GM23338 (cell line): ENCODE data around the gene TENM4. TPM values are rescaled to one million over a fixed set of nuclear protein-coding genes. Genes with fewer than 3 reads are reported as not detected.

Experiments used
- ATAC-seq: fragments of 200-7000 bp; cut with Tn5 transposase; 3 replicates; pipeline ENCODE4 v1.9.1; 2020
- DNase-seq: peaks from one replicate; pipeline ENCODE4 v3.0.0-alpha.2; 2015; ENCODE audit warnings: low spot score
- H2AFZ ChIP-seq: fragments of 200-600 bp; sonication (generic); 2 replicates; pipeline ENCODE4 v1.8.0; 2016; ENCODE audit warnings: antibody characterized with exemption, mild to moderate bottlenecking, moderate library complexity
- H3F3A ChIP-seq: fragments of 200-600 bp; sonication (generic); replicated peaks from 2 replicates; pipeline ENCODE4 v1.8.0; 2017; ENCODE audit warnings: antibody characterized with exemption, mixed run types, low read depth
- H3K27ac ChIP-seq: fragments of 200-600 bp; sonication (generic); 2 replicates; pipeline ENCODE4 v1.6.1; 2016; ENCODE audit warnings: low read depth
- H3K27me3 ChIP-seq: fragments of 200-600 bp; sonication (generic); 2 replicates; pipeline ENCODE4 v1.8.0; 2016; ENCODE audit warnings: mild to moderate bottlenecking, mixed run types, moderate library complexity; ENCODE audit not compliant: insufficient read depth
- H3K36me3 ChIP-seq: fragments of 200-600 bp; sonication (generic); 2 replicates; pipeline ENCODE4 v1.8.0; 2016; ENCODE audit warnings: mild to moderate bottlenecking; ENCODE audit not compliant: insufficient read depth
- H3K4me1 ChIP-seq: fragments of 200-600 bp; sonication (generic); 2 replicates; pipeline ENCODE4 v1.8.0; 2016; ENCODE audit warnings: mild to moderate bottlenecking, moderate library complexity; ENCODE audit not compliant: insufficient read depth
- H3K4me2 ChIP-seq: fragments of 200-600 bp; sonication (generic); 2 replicates; pipeline ENCODE4 v1.7.1; 2017; ENCODE audit warnings: mixed run types
- H3K4me3 ChIP-seq: fragments of 200-600 bp; sonication (generic); 2 replicates; pipeline ENCODE4 v1.6.1; 2016; ENCODE audit warnings: mixed run types
- H3K79me2 ChIP-seq: fragments of 200-600 bp; sonication (generic); replicated peaks from 2 replicates; pipeline ENCODE4 v1.8.0; 2017; ENCODE audit warnings: mild to moderate bottlenecking; ENCODE audit not compliant: insufficient read depth
- H3K9me2 ChIP-seq: fragments of 200-600 bp; sonication (generic); 2 replicates; pipeline ENCODE4 v1.8.0; 2017; ENCODE audit not compliant: insufficient read depth
- H4K20me1 ChIP-seq: fragments of 200-600 bp; sonication (generic); replicated peaks from 2 replicates; pipeline ENCODE4 v1.8.0; 2017; ENCODE audit warnings: mild to moderate bottlenecking; ENCODE audit not compliant: insufficient read depth
- H3K27ac Mint-ChIP-seq: 2 replicates; pipeline ENCODE4 v1.8.0; 2020; ENCODE audit warnings: inconsistent platforms, mild to moderate bottlenecking, moderate library complexity, mixed read lengths
- H3K27me3 Mint-ChIP-seq: 3 replicates; pipeline ENCODE4 v1.8.0; 2022; ENCODE audit warnings: low read depth, mild to moderate bottlenecking, moderate library complexity, mixed read lengths, inconsistent platforms; ENCODE audit not compliant: insufficient read depth, poor library complexity
- H3K36me3 Mint-ChIP-seq: 3 replicates; pipeline ENCODE4 v1.8.0; 2021; ENCODE audit warnings: low read depth, mild to moderate bottlenecking, inconsistent platforms, moderate library complexity, mixed read lengths
- H3K4me1 Mint-ChIP-seq: 3 replicates; pipeline ENCODE4 v1.8.0; 2020; ENCODE audit warnings: mild to moderate bottlenecking, inconsistent platforms, mixed read lengths
- H3K4me3 Mint-ChIP-seq: 3 replicates; pipeline ENCODE4 v1.8.0; 2021; ENCODE audit warnings: moderate library complexity, mild to moderate bottlenecking, inconsistent platforms, mixed read lengths
- H3K9me3 Mint-ChIP-seq: 3 replicates; pipeline ENCODE4 v1.8.0; 2020; ENCODE audit warnings: moderate library complexity, mild to moderate bottlenecking, inconsistent platforms, mixed read lengths
- CREB1 ChIP-seq: fragments of 250-450 bp; sonication (Bioruptor Pico); IDR thresholded peaks from 2 replicates; pipeline ENCODE4 v1.5.0; 2020; ENCODE audit warnings: low read depth, mild to moderate bottlenecking, moderate library complexity
- CTCF ChIP-seq, 2 experiments: fragments of 200-600 bp in 1 of 2; sonication (generic) in 1 of 2; conservative IDR thresholded peaks; 2 replicates each; pipeline versions ENCODE4 v1.5.1 to v1.6.1; 2016 to 2017; ENCODE audit warnings: antibody characterized with exemption in 2 of 2, low read depth in 2 of 2, mild to moderate bottlenecking in 2 of 2, moderate library complexity in 1 of 2
- ETS1 ChIP-seq: IDR thresholded peaks from 2 replicates; pipeline ENCODE4 v1.6.1; 2016; ENCODE audit warnings: antibody characterized with exemption
- EZH2 ChIP-seq: fragments of 200-600 bp; sonication (generic); IDR thresholded peaks from one replicate; pipeline ENCODE4 v1.8.0; 2017; ENCODE audit warnings: antibody characterized with exemption, mild to moderate bottlenecking, low read depth; ENCODE audit not compliant: unreplicated experiment
- EZH2phosphoT487 ChIP-seq: fragments of 200-600 bp; sonication (generic); IDR thresholded peaks from one replicate; pipeline ENCODE4 v1.8.1; 2018; ENCODE audit warnings: antibody characterized with exemption; ENCODE audit not compliant: unreplicated experiment
- JUNB ChIP-seq: IDR thresholded peaks from one replicate; pipeline ENCODE4 v1.6.1; 2016; ENCODE audit warnings: antibody characterized with exemption; ENCODE audit not compliant: unreplicated experiment
- NANOG ChIP-seq: IDR thresholded peaks from 2 replicates; pipeline ENCODE4 v1.6.1; 2016; ENCODE audit warnings: antibody characterized with exemption, borderline replicate concordance
- POLR2AphosphoS5 ChIP-seq: IDR thresholded peaks from 2 replicates; pipeline ENCODE4 v1.6.1; 2016; ENCODE audit warnings: antibody characterized with exemption, low read depth
- STAT1 ChIP-seq: IDR thresholded peaks from one replicate; pipeline ENCODE4 v1.6.1; 2016; ENCODE audit warnings: antibody characterized with exemption; ENCODE audit not compliant: unreplicated experiment
- ZNF114 ChIP-seq: fragments of 250-450 bp; sonication (Bioruptor Pico); IDR thresholded peaks from 2 replicates; pipeline ENCODE4 v1.5.0; 2020; ENCODE audit warnings: mild to moderate bottlenecking, moderate library complexity
- polyA plus RNA-seq: library from polyadenylated mRNA; unstranded; fragments of >200 nt; fragmentation: Nextera tagmentation; extraction: Ambion mirVana; gene quantifications from 2 replicates; pipeline ENCODE4 v1.2.1, GENCODE V29; 2016
- total RNA-seq: library from RNA; depleted of rRNA; stranded (reverse); fragments of >200 nt; shearing (Covaris generic); gene quantifications from 2 replicates; pipeline ENCODE4 v1.2.3, GENCODE V29; 2014
- TF ChIP-seq, protein P1 (sequence below): fragments of 250-450 bp; sonication (Bioruptor Pico); IDR thresholded peaks from 2 replicates; pipeline ENCODE4 v1.5.0; 2020; ENCODE audit warnings: mild to moderate bottlenecking, moderate library complexity

Gene TENM4
- total and polyA plus RNA-seq, 2 experiments from 2014 or later = 7.3 TPM

- Histone ChIP-seq H3K9me2 (no peaks in the 10 kb centered on the region), H3K27me3 (no peaks in the 10 kb centered on the region), H3K4me2 (no peak overlapping the region), H3K79me2 (no peaks in the 10 kb centered on the region), H3K4me1 (peaks cover 4% of the 10 kb centered on the region; the same call in 1 of the 2 replicates), H3F3A (no peaks in the 10 kb centered on the region), H2AFZ (no peak overlapping the region), H3K36me3 (no peaks in the 10 kb centered on the region), H3K27ac (no peak overlapping the region), H4K20me1 (no peaks in the 10 kb centered on the region), H3K4me3 (no peak overlapping the region)
- no peak overlapping the region for H3K27ac Mint-ChIP-seq
- TF ChIP-seq, protein P1, sequence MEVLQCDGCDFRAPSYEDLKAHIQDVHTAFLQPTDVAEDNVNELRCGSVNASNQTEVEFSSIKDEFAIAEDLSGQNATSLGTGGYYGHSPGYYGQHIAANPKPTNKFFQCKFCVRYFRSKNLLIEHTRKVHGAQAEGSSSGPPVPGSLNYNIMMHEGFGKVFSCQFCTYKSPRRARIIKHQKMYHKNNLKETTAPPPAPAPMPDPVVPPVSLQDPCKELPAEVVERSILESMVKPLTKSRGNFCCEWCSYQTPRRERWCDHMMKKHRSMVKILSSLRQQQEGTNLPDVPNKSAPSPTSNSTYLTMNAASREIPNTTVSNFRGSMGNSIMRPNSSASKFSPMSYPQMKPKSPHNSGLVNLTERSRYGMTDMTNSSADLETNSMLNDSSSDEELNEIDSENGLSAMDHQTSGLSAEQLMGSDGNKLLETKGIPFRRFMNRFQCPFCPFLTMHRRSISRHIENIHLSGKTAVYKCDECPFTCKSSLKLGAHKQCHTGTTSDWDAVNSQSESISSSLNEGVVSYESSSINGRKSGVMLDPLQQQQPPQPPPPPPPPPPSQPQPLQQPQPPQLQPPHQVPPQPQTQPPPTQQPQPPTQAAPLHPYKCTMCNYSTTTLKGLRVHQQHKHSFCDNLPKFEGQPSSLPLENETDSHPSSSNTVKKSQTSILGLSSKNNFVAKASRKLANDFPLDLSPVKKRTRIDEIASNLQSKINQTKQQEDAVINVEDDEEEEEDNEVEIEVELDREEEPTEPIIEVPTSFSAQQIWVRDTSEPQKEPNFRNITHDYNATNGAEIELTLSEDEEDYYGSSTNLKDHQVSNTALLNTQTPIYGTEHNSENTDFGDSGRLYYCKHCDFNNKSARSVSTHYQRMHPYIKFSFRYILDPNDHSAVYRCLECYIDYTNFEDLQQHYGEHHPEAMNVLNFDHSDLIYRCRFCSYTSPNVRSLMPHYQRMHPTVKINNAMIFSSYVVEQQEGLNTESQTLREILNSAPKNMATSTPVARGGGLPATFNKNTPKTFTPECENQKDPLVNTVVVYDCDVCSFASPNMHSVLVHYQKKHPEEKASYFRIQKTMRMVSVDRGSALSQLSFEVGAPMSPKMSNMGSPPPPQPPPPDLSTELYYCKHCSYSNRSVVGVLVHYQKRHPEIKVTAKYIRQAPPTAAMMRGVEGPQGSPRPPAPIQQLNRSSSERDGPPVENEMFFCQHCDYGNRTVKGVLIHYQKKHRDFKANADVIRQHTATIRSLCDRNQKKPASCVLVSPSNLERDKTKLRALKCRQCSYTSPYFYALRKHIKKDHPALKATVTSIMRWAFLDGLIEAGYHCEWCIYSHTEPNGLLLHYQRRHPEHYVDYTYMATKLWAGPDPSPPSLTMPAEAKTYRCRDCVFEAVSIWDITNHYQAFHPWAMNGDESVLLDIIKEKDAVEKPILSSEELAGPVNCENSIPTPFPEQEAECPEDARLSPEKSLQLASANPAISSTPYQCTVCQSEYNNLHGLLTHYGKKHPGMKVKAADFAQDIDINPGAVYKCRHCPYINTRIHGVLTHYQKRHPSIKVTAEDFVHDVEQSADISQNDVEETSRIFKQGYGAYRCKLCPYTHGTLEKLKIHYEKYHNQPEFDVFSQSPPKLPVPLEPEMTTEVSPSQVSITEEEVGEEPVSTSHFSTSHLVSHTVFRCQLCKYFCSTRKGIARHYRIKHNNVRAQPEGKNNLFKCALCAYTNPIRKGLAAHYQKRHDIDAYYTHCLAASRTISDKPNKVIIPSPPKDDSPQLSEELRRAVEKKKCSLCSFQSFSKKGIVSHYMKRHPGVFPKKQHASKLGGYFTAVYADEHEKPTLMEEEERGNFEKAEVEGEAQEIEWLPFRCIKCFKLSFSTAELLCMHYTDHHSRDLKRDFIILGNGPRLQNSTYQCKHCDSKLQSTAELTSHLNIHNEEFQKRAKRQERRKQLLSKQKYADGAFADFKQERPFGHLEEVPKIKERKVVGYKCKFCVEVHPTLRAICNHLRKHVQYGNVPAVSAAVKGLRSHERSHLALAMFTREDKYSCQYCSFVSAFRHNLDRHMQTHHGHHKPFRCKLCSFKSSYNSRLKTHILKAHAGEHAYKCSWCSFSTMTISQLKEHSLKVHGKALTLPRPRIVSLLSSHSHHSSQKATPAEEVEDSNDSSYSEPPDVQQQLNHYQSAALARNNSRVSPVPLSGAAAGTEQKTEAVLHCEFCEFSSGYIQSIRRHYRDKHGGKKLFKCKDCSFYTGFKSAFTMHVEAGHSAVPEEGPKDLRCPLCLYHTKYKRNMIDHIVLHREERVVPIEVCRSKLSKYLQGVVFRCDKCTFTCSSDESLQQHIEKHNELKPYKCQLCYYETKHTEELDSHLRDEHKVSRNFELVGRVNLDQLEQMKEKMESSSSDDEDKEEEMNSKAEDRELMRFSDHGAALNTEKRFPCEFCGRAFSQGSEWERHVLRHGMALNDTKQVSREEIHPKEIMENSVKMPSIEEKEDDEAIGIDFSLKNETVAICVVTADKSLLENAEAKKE (CRISPR knock-in tag) = no peak
- TF ChIP-seq ETS1 (no peak), JUNB (no peak), CTCF (conservative IDR thresholded peaks at IDR 0.05; ENCODE audit: low read depth in 2 of 2) (no peak), EZH2 (no peak), CREB1 (CRISPR knock-in tag) (no peak), STAT1 (no peak), POLR2AphosphoS5 (no peak), ZNF114 (no peak), EZH2phosphoT487 (no peak), NANOG (no peak)
- no peak for ATAC-seq
- no peaks in the 10 kb centered on the region for H3K27me3 Mint-ChIP-seq
- no peak overlapping the region for H3K4me3 Mint-ChIP-seq
- H3K36me3 Mint-ChIP-seq = no peaks in the 10 kb centered on the region
- H3K9me3 Mint-ChIP-seq = no peaks in the 10 kb centered on the region
- no peak for DNase-seq
- H3K4me1 Mint-ChIP-seq = peaks cover 16% of the 10 kb centered on the region
These were observed 211.8 kb downstream of the TENM4 start for GRCh38 chr11:79229047-79229446.
